Mucosa of descending colon (tissue), 3 donors: Measurements from ENCODE around the gene BIN2. TPM values are rescaled to one million over a fixed set of nuclear protein-coding genes. Genes with fewer than 3 reads are reported as not detected.
A peak's percentile ranks its signal among the peaks of the same experiment; 100 is the strongest.
"Not testable (repeated sequence)": the region's sequence is repeated elsewhere in the genome, so short reads cannot be mapped to it uniquely, and the experiment has no call there.

ENCODE experiments used
- ATAC-seq: fragments of 200-7000 bp; cut with Tn5 transposase; one replicate; pipeline ENCODE4 v1.9.1; 2020; ENCODE audit warnings: mild to moderate bottlenecking, moderate library complexity
- DNase-seq, 3 donors: peaks; one replicate each; pipeline ENCODE4 v3.0.0-alpha.2; 2020
- H3K36me3 ChIP-seq: fragments of 200-600 bp; one replicate; pipeline ENCODE4 v1.8.0; 2021; ENCODE audit warnings: low read depth, mild to moderate bottlenecking
- H3K4me1 ChIP-seq: fragments of 200-600 bp; one replicate; pipeline ENCODE4 v1.8.0; 2021; ENCODE audit warnings: low read depth, mild to moderate bottlenecking
- H3K4me3 ChIP-seq: fragments of 200-600 bp; one replicate; pipeline ENCODE4 v1.8.0; 2021; ENCODE audit warnings: mild to moderate bottlenecking
- H3K9me3 ChIP-seq: fragments of 200-600 bp; one replicate; pipeline ENCODE4 v1.8.0; 2021; ENCODE audit warnings: mild to moderate bottlenecking
- CTCF ChIP-seq: fragments of 200-600 bp; IDR thresholded peaks from one replicate; pipeline ENCODE4 v1.8.0; 2022; ENCODE audit warnings: antibody characterized with exemption, mild to moderate bottlenecking
- intact Hi-C, 2 donors: fragments of 100-400 bp; cut with DNase I in 1 of 2; cut with micrococcal nuclease in 1 of 2; formaldehyde crosslinking; loops; one replicate each; pipeline versions ENCODE4 v1.11.0 to v1.11.1; 2022; cut with DNase I, micrococcal nuclease
- total RNA-seq, 3 donors: library from RNA; stranded (reverse); fragmentation: NEBNext Ultra II Directional in 2 of 3; extraction: Animal tissue kit (Norgen Biotek cat#: 25700) in 2 of 3; gene quantifications; one replicate each; pipeline versions ENCODE4 v1.2.1 to v1.2.4, GENCODE V29; 2021 to 2023
- donor health status: DM: no; HTN: no; CAD: no; lungs with moderate emphysema.
- donor health status: DM: no; HTN: no; CAD: no.
- donor health status: DM: no; HTN: yes; CAD: no.

The BIN2 gene
- total RNA-seq, 3 donors from 2014 or later = 5.6 to 9.8 (median 7.3) TPM

- peak; percentile 95 for ATAC-seq
- H3K36me3 ChIP-seq = no peaks in the 10 kb centered on the region
- no peak for TF ChIP-seq CTCF
- no peak overlapping the region for H3K4me3 ChIP-seq
- peak; percentile 68 to 87 (median 78) for DNase-seq
- H3K4me1 ChIP-seq = peaks cover 6% of the 10 kb centered on the region
- intact Hi-C loops = no loop called here
- H3K9me3 ChIP-seq = no peaks in the 10 kb centered on the region
These were observed 61.2 kb downstream of the BIN2 start for GRCh38 chr12:51262758-51263177.

GRCh38 chr12:51259600-51259999, 64.4 kb downstream of the BIN2 start:
- DNase-seq, intact Hi-C loops, H3K36me3 ChIP-seq, H3K4me3 ChIP-seq, H3K4me1 ChIP-seq, ATAC-seq, H3K9me3 ChIP-seq: not testable (repeated sequence)

GRCh38 chr12:51254536-51254935, 69.4 kb downstream of the BIN2 start:
- Histone ChIP-seq H3K9me3 (no peaks in the 10 kb centered on the region), H3K4me3 (no peak overlapping the region), H3K36me3 (no peaks in the 10 kb centered on the region), H3K4me1 (no peaks in the 10 kb centered on the region)
- no peak for TF ChIP-seq CTCF
- intact Hi-C loops = no loop called here
- no peak for DNase-seq
- ATAC-seq = no peak

GRCh38 chr12:51253276-51253675, 70.7 kb downstream of the BIN2 start:
- intact Hi-C loops = no loop called here
- TF ChIP-seq CTCF = no peak
- DNase-seq = no peak
- Histone ChIP-seq H3K4me3 (no peak overlapping the region), H3K9me3 (no peaks in the 10 kb centered on the region), H3K4me1 (no peaks in the 10 kb centered on the region), H3K36me3 (no peaks in the 10 kb centered on the region)
- ATAC-seq = no peak

GRCh38 chr12:51247523-51248206, 76.3 kb downstream of the BIN2 start:
- ATAC-seq (peak; percentile 8), DNase-seq (no peak)
- intact Hi-C loops = no loop called here
- Histone ChIP-seq H3K4me3 (no peak overlapping the region), H3K4me1 (peaks cover 7% of the 10 kb centered on the region), H3K9me3 (no peaks in the 10 kb centered on the region), H3K36me3 (no peaks in the 10 kb centered on the region)
- no peak for TF ChIP-seq CTCF

GRCh38 chr12:51246254-51246853, 77.6 kb downstream of the BIN2 start:
- Histone ChIP-seq H3K4me1 (peaks cover 7% of the 10 kb centered on the region), H3K4me3 (no peak overlapping the region), H3K9me3 (no peaks in the 10 kb centered on the region), H3K36me3 (no peaks in the 10 kb centered on the region)
- DNase-seq (peak in 1 of 3 donors; percentile 54), ATAC-seq (peak; percentile 82)
- intact Hi-C loops = no loop called here
- no peak for TF ChIP-seq CTCF
